ENCODE data around the gene DEAF1.

Gene DEAF1

GRCh38 chr11:605286-606129 is 89.5 kb downstream of the DEAF1 start:
- no peak overlapping the region for H3K27ac Mint-ChIP-seq
- no peaks in the 10 kb centered on the region for H3K27me3 Mint-ChIP-seq
- DNase-seq = no peak
- no peaks in the 10 kb centered on the region for H3K9me3 Mint-ChIP-seq
- no peak for ATAC-seq (replicated peaks)
- peaks cover 0 to 1% of the 10 kb centered on the region in 2 donors for H3K4me1 Mint-ChIP-seq (ENCODE audit: low read depth in 2 of 2)
- no peak overlapping the region for H3K4me3 Mint-ChIP-seq
- peaks cover 73% of the 10 kb centered on the region for H3K36me3 Mint-ChIP-seq (ENCODE audit: insufficient read depth)

GRCh38 chr11:603154-603553 is 91.9 kb downstream of the DEAF1 start:
- H3K36me3 Mint-ChIP-seq (ENCODE audit: insufficient read depth) = peaks cover 75% of the 10 kb centered on the region
- H3K27ac Mint-ChIP-seq = no peak overlapping the region
- peaks cover 0 to 1% of the 10 kb centered on the region in 2 donors for H3K4me1 Mint-ChIP-seq (ENCODE audit: low read depth in 2 of 2)
- no peak overlapping the region for H3K4me3 Mint-ChIP-seq
- ATAC-seq (replicated peaks) (no peak), DNase-seq (no peak)
- H3K9me3 Mint-ChIP-seq = no peaks in the 10 kb centered on the region
- H3K27me3 Mint-ChIP-seq = no peaks in the 10 kb centered on the region

DNA sequence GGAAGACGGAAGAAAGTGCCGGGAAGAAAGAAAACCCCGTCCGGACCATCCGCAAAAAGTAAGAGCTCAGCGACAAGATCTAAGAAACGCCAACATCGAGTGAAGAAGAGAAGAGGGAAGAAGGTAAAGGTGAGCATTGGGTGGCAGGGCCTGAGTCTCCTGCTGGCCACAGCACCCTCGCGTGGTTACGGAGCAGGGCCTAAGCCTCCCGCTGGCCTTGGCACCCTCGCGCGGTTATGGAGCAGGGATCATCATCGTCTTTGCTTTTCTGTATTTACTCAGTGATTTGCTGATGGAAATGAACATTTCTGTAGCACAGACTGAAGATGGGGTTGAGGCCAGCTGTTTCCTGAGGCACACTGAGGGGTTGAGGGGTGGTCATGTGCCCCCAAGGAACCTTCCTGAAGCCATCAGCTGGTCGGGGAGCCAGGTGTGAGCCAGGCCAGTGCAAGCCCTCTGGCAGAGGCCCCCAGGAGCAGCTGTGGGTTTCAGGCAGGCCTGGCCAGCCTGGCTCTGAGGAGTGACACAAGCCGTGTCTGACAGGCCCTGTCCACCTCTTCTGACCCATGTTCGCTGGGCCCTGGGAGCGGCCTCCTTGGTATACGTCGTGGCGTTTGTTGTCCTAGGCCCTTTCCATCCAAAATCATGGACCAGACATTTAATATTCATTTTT is 93.3 kb downstream of the DEAF1 start:
- Mint-ChIP-seq H3K27me3 (no peaks in the 10 kb centered on the region), H3K4me1 (ENCODE audit: low read depth in 2 of 2) (peaks cover 1 to 4% of the 10 kb centered on the region in 2 donors), H3K36me3 (ENCODE audit: insufficient read depth) (peaks cover 77% of the 10 kb centered on the region), H3K9me3 (no peaks in the 10 kb centered on the region), H3K27ac (peak overlapping the region in 1 of 2 donors; percentile 61), H3K4me3 (no peak overlapping the region)
- no peak for ATAC-seq (replicated peaks)
- no peak for DNase-seq

GRCh38 chr11:598005-598680 is 96.9 kb downstream of the DEAF1 start:
- H3K4me1 Mint-ChIP-seq (ENCODE audit: low read depth in 2 of 2) = peaks cover 4 to 6% of the 10 kb centered on the region in 2 donors

DNA sequence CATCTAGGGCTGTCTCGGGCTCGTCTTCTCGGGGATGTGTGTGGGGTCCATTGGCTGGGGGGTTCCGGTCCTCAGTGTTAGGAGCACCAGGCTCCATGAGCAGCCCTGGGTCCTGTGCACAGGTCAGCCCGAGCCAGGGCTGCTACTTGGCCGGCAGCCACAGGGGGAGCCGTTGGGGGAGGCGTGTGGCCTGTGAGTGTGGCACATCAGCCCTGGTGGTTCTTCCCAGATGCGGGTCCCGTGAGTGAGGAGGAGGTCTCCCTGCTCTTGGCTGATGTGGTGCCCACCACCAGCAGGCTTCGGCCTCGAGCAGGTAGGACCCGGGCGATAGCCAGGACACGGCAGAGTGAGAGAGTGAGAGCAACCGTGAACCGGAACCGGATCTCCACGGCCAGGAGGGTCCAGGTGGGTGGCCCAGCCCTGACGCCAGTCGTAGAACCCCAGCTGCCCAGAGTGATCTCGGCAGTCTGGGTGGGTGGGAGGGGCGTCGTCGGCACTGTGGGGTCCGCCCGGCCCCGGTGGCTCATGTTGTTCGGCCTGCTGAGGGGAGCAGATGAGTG is 97.8 kb downstream of the DEAF1 start:
- Mint-ChIP-seq H3K4me3 (peak overlapping the region in 1 of 2 donors; percentile 40), H3K36me3 (ENCODE audit: insufficient read depth) (peaks cover 85% of the 10 kb centered on the region), H3K9me3 (no peaks in the 10 kb centered on the region), H3K27me3 (no peaks in the 10 kb centered on the region), H3K27ac (peak overlapping the region; percentile 56 to 84), H3K4me1 (ENCODE audit: low read depth in 2 of 2) (peaks cover 6 to 9% of the 10 kb centered on the region in 2 donors)
- ATAC-seq (replicated peaks) (no peak), DNase-seq (no peak)

More at GRCh38 chr11:598005-598680, 96.9 kb downstream of the DEAF1 start:
- H3K27ac Mint-ChIP-seq = peak overlapping the region in 1 of 2 donors; percentile 84
- DNase-seq (no peak), ATAC-seq (replicated peaks) (no peak)
- H3K27me3 Mint-ChIP-seq = no peaks in the 10 kb centered on the region
- H3K9me3 Mint-ChIP-seq = no peaks in the 10 kb centered on the region
- H3K36me3 Mint-ChIP-seq (ENCODE audit: insufficient read depth) = peaks cover 85% of the 10 kb centered on the region
- H3K4me3 Mint-ChIP-seq = no peak overlapping the region

- Mint-ChIP-seq H3K27ac (peak overlapping the region; percentile 56 to 84), H3K9me3 (no peaks in the 10 kb centered on the region), H3K4me3 (peak overlapping the region in 1 of 2 donors; percentile 5), H3K36me3 (ENCODE audit: insufficient read depth) (peaks cover 85% of the 10 kb centered on the region), H3K27me3 (no peaks in the 10 kb centered on the region), H3K4me1 (ENCODE audit: low read depth in 2 of 2) (peaks cover 7 to 10% of the 10 kb centered on the region in 2 donors)
- DNase-seq (no peak), ATAC-seq (replicated peaks) (peak; percentile 77)
Observed at GRCh38 chr11:596374-596773, 98.6 kb downstream of the DEAF1 start.

- ATAC-seq (replicated peaks) = no peak
- Mint-ChIP-seq H3K27ac (no peak overlapping the region), H3K36me3 (ENCODE audit: insufficient read depth) (peaks cover 84% of the 10 kb centered on the region), H3K27me3 (no peaks in the 10 kb centered on the region), H3K4me3 (no peak overlapping the region), H3K4me1 (ENCODE audit: low read depth in 2 of 2) (peaks cover 7 to 10% of the 10 kb centered on the region in 2 donors), H3K9me3 (no peaks in the 10 kb centered on the region)
- no peak for DNase-seq
Observed at GRCh38 chr11:595400-595799, 99.6 kb downstream of the DEAF1 start.
